Gastroesophageal sphincter (tissue), 4 donors: ENCODE measurements around the gene DND1. TPM values are rescaled to one million over a fixed set of nuclear protein-coding genes. Genes with fewer than 3 reads are reported as not detected.
"Not testable (repeated sequence)": the region's sequence is repeated elsewhere in the genome, so short reads cannot be mapped to it uniquely, and the experiment has no call there.

Experiments
- ATAC-seq: fragments of 150-250 bp; one replicate; pipeline ENCODE4 v1.9.1; 2016; ENCODE audit warnings: mild to moderate bottlenecking, moderate library complexity
- H3K27ac ChIP-seq, 4 donors: fragments of 200-600 bp; sonication (generic) in 3 of 4; 1 replicate in 3 of 4; 2 replicates in 1 of 4; pipeline ENCODE4 v1.5.1; 2016 to 2019
- H3K27me3 ChIP-seq: fragments of 200-600 bp; sonication (generic); one replicate; pipeline ENCODE4 v1.5.1; 2019
- H3K36me3 ChIP-seq, 2 donors: fragments of 200-600 bp; sonication (generic); one replicate each; pipeline ENCODE4 v1.5.1; 2019; ENCODE audit warnings: control low read depth in 1 of 2
- H3K4me1 ChIP-seq, 3 donors: fragments of 200-600 bp; sonication (generic); 1 replicate in 2 of 3; 2 replicates in 1 of 3; pipeline ENCODE4 v1.5.1; 2016 to 2019; ENCODE audit warnings: control low read depth in 2 of 3
- H3K4me3 ChIP-seq, 2 donors: fragments of 200-600 bp; sonication (generic); one replicate each; pipeline ENCODE4 v1.5.1; 2019; ENCODE audit warnings: mild to moderate bottlenecking in 1 of 2, moderate library complexity in 1 of 2
- H3K9me3 ChIP-seq, 3 donors: fragments of 200-600 bp; sonication (generic); one replicate each; pipeline ENCODE4 v1.5.1; 2017 to 2019; ENCODE audit warnings: control low read depth in 2 of 3
- CTCF ChIP-seq, 4 experiments: fragments of 200-600 bp in 2 of 4; fragments of 450-650 bp in 2 of 4; sonication (generic) in 1 of 4; IDR thresholded peaks; one replicate each; pipeline ENCODE4 v1.5.1; 2017 to 2019; ENCODE audit warnings: antibody characterized with exemption in 4 of 4, mild to moderate bottlenecking in 2 of 4, moderate library complexity in 2 of 4
- EP300 ChIP-seq: sonication (generic); formaldehyde crosslinking; IDR thresholded peaks from one replicate; pipeline ENCODE4 v1.6.1; 2017; ENCODE audit warnings: antibody characterized with exemption, mild to moderate bottlenecking
- POLR2A ChIP-seq, 2 donors: fragments of 450-650 bp; IDR thresholded peaks; one replicate each; pipeline ENCODE4 v1.6.1; 2017; ENCODE audit warnings: antibody characterized with exemption in 2 of 2, mild to moderate bottlenecking in 2 of 2, moderate library complexity in 1 of 2
- POLR2AphosphoS5 ChIP-seq: sonication (generic); formaldehyde crosslinking; IDR thresholded peaks from one replicate; pipeline ENCODE4 v1.6.1; 2017; ENCODE audit warnings: antibody characterized with exemption
- WGBS, 2 donors: methylation state at CpG; one replicate each; pipeline ENCODE4 v1.1.5; 2018; ENCODE audit warnings: low coverage in 1 of 2; 5-methylcytosine and 5-hydroxymethylcytosine counted together
- total RNA-seq, 4 donors: library from RNA; depleted of rRNA; stranded (reverse); fragments of >200 nt; gene quantifications; one replicate each; pipeline ENCODE4 v1.1.0, GENCODE V29; 2016

DND1 gene
- total RNA-seq, 4 donors from 2014 or later, result 0.19 to 0.67 (median 0.62) TPM; not detected in 1

DNA sequence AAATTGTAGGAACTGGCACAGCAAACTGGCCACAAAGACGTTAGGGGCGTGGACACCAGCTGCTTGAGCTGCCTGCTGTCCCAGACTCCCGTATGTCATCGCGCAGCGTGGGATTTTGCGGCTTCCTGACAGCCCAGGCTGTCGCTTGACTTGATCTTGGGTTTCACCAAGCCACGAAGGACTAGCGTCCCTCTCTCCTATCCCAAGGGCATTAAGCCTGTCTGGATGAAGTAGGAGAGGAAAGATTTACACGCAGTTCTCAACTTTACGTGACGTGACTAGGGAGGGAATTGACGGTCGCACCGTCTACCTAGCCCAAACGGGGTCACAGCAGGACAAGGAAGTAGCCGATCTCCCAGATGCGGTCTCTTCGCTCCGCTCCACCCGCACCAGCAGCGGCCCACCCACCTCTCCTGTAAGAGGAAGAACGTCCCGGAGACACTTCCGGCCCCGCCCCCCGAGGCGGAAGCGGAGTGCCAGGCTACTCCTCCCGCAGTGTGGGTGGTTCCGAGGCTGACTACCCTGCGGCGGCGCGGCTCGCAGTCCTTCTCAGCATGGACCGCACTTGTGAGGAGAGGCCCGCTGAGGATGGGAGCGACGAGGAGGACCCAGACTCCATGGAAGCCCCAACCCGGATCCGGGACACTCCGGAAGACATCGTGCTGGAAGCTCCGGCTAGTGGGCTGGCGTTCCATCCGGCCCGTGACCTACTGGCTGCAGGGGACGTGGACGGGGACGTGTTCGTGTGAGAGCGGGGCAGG lies 8.8 kb downstream of the DND1 start, which contains the start of gene WDR55:
Gene WDR55 (plus strand): TSS at position 546 of the 761 bp plus-strand sequence. CDS start 9 bp downstream, at position 555.
- H3K36me3 ChIP-seq, result peaks cover 5 to 67% of the 10 kb centered on the region in 2 donors
- 0 to 1% methylated on average over 10 to 11 of the region's 54 CpGs for WGBS, 2 donors
- H3K9me3 ChIP-seq, result no peaks in the 10 kb centered on the region
- peak; percentile 86 for TF ChIP-seq POLR2AphosphoS5
- no peak for TF ChIP-seq CTCF (IDR thresholded peaks at IDR 0.05)
- TF ChIP-seq POLR2A (IDR thresholded peaks at IDR 0.05), result peak; percentile 61 to 65
- ATAC-seq, result peak; percentile 99
- H3K4me3 ChIP-seq, result peak within 1 kb of the TSS; percentile 74 to 78
- peaks cover 0 to 31% (median 9%) of the 10 kb centered on the region in 3 donors for H3K4me1 ChIP-seq
- peak within 1 kb of the TSS; percentile 67 to 88 (median 86) for H3K27ac ChIP-seq
- H3K27me3 ChIP-seq, result no peaks in the 10 kb centered on the region

DNA sequence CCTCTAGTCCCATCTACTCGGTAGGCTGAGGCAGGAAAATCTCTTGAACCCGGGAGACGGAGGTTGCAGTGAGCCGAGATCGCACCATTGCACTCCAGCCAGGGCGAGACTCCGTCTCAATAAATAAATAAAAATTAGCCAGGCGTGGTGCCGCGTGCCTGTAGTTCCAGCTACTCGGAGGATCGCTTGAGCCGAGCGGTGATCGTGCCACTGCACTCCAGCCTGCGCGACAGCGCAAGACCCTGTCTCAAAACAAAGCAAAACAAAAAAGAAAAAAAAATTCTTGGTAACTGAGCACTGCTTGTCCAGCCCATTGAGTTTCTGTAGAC lies 9.4 kb downstream of the DND1 start:
- H3K9me3 ChIP-seq, result no peaks in the 10 kb centered on the region
- 20 to 31% methylated on average over 1 to 13 of the region's 18 CpGs for WGBS, 2 donors

DNA sequence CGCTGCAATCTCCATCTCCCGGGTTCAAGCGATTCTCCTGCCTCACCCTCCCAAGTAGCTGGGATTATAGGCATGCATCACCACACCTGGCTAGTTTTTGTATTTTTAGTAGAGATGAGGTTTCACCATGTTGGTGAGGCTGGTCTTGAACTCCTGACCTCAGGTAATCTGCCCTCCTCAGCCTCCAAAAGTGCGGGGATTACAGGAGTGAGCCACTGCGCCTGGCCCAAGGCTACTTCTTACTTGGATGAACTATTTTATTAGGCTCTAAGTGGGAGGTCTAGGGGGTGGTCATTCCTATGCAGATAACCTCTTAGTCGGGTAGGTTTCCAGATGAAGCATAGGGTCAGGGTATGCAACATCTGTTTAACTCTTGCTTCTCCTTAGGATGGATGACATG lies 13.0 kb downstream of the DND1 start:
- H3K4me1 ChIP-seq, H3K4me3 ChIP-seq, H3K27me3 ChIP-seq, H3K27ac ChIP-seq, H3K9me3 ChIP-seq, ATAC-seq: not testable (repeated sequence)
- WGBS, 2 donors, result 80% methylated on average over 5 of the region's 6 CpGs; no CpG with 5 or more reads in 1 of the 2 donors
- peaks cover 14 to 80% of the 10 kb centered on the region in 2 donors for H3K36me3 ChIP-seq

More for the DNA sequence above, 9.4 kb downstream of the DND1 start:
- peak overlapping the region; percentile 74 to 78 for H3K4me3 ChIP-seq
- peak overlapping the region; percentile 67 to 88 (median 86) for H3K27ac ChIP-seq
- peaks cover 0 to 31% (median 9%) of the 10 kb centered on the region in 3 donors for H3K4me1 ChIP-seq
- no peak for ATAC-seq
- peaks cover 6 to 67% of the 10 kb centered on the region in 2 donors for H3K36me3 ChIP-seq
- no peak for TF ChIP-seq POLR2A (IDR thresholded peaks at IDR 0.05)
- TF ChIP-seq POLR2AphosphoS5, result no peak
- TF ChIP-seq CTCF (IDR thresholded peaks at IDR 0.05), result no peak
- TF ChIP-seq EP300, result no peak
- H3K27me3 ChIP-seq, result no peaks in the 10 kb centered on the region

- H3K27me3 ChIP-seq, result no peaks in the 10 kb centered on the region
- H3K4me3 ChIP-seq, result no peak overlapping the region
- WGBS, 2 donors, result 93 to 96% methylated on average over 8 to 17 of the region's 17 CpGs
- H3K9me3 ChIP-seq, result no peaks in the 10 kb centered on the region
- H3K36me3 ChIP-seq, result peaks cover 18 to 95% of the 10 kb centered on the region in 2 donors
- no peak for ATAC-seq
- H3K27ac ChIP-seq, result no peak overlapping the region
- H3K4me1 ChIP-seq, result peaks cover 0 to 3% (median 0%) of the 10 kb centered on the region in 3 donors
- TF ChIP-seq CTCF (IDR thresholded peaks at IDR 0.05) (no peak), EP300 (no peak)
Measured at GRCh38 chr5:140658870-140659269, 14.5 kb downstream of the DND1 start.

GRCh38 chr5:140647042-140647419 lies 26.3 kb downstream of the DND1 start:
- no peak for TF ChIP-seq POLR2A (IDR thresholded peaks at IDR 0.05)
- Histone ChIP-seq H3K9me3 (no peaks in the 10 kb centered on the region), H3K4me1 (peaks cover 0 to 58% (median 8%) of the 10 kb centered on the region in 3 donors), H3K27ac (peak overlapping the region; percentile 29 to 91 (median 86)), H3K27me3 (no peaks in the 10 kb centered on the region), H3K36me3 (peaks cover 0 to 75% of the 10 kb centered on the region in 2 donors), H3K4me3 (peak overlapping the region; percentile 57 to 94)
- 0% methylated on average over 7 to 8 of the region's 27 CpGs for WGBS, 2 donors
- peak; percentile 26 for ATAC-seq

- Histone ChIP-seq H3K36me3 (peaks cover 0 to 46% of the 10 kb centered on the region in 2 donors), H3K27me3 (no peaks in the 10 kb centered on the region), H3K4me1 (peaks cover 0 to 59% (median 8%) of the 10 kb centered on the region in 3 donors), H3K27ac (no peak overlapping the region), H3K4me3 (no peak overlapping the region), H3K9me3 (no peaks in the 10 kb centered on the region)
- ATAC-seq, result no peak
- WGBS, 2 donors, result no CpG with 5 or more reads among the region's 3 CpGs
- TF ChIP-seq CTCF (IDR thresholded peaks at IDR 0.05) (no peak), EP300 (no peak), POLR2A (IDR thresholded peaks at IDR 0.05) (no peak), POLR2AphosphoS5 (no peak)
Measured at GRCh38 chr5:140642718-140643117, 30.7 kb downstream of the DND1 start.
